Neural cell (in vitro differentiated cells): ENCODE results near the gene IL23R. TPM values are rescaled to one million over a fixed set of nuclear protein-coding genes. Genes with fewer than 3 reads are reported as not detected.
"Not testable (repeated sequence)": the region's sequence is repeated elsewhere in the genome, so short reads cannot be mapped to it uniquely, and the experiment has no call there.

Experiments used
- H2AFZ ChIP-seq: fragments of 200-600, 300-800 bp; sonication (generic), shearing (Covaris generic); 2 replicates; pipeline ENCODE4 v1.6.0; 2014; ENCODE audit warnings: low read depth, mild to moderate bottlenecking, antibody characterized with exemption, low read length, moderate library complexity
- H3F3A ChIP-seq: fragments of 200-600 bp; shearing (Covaris generic); 2 replicates; pipeline ENCODE4 v1.6.1; 2016; ENCODE audit warnings: mild to moderate bottlenecking, moderate library complexity, mixed read lengths, antibody characterized with exemption, low read length; ENCODE audit not compliant: insufficient read depth, poor library complexity, severe bottlenecking
- H3K27ac ChIP-seq: fragments of 200-600, 300-800 bp; sonication (generic), shearing (Covaris generic); 2 replicates; pipeline ENCODE4 v1.5.1; 2014; ENCODE audit warnings: mild to moderate bottlenecking, low read length, moderate library complexity
- H3K27me3 ChIP-seq: fragments of 300-800, 200-600 bp; sonication (generic), shearing (Covaris generic); 2 replicates; pipeline ENCODE4 v1.6.0; 2014; ENCODE audit warnings: mild to moderate bottlenecking, low read depth, low read length, moderate library complexity; ENCODE audit not compliant: insufficient read depth
- H3K36me3 ChIP-seq: fragments of 300-800, 200-600 bp; sonication (generic), shearing (Covaris generic); 2 replicates; pipeline ENCODE4 v1.5.1; 2014; ENCODE audit warnings: mild to moderate bottlenecking, antibody characterized with exemption, low read length, moderate library complexity; ENCODE audit not compliant: insufficient read depth
- H3K4me2 ChIP-seq: fragments of 300-800, 200-600 bp; sonication (generic), shearing (Covaris generic); 2 replicates; pipeline ENCODE4 v1.6.0; 2014; ENCODE audit warnings: mild to moderate bottlenecking, low read length
- H3K4me3 ChIP-seq: fragments of 300-800, 200-600 bp; sonication (generic), shearing (Covaris generic); 2 replicates; pipeline ENCODE4 v1.5.1; 2014; ENCODE audit warnings: mild to moderate bottlenecking, low read length, moderate library complexity
- H3K79me2 ChIP-seq: fragments of 200-600 bp; shearing (Covaris generic); replicated peaks from 2 replicates; pipeline ENCODE4 v1.6.0; 2014; ENCODE audit warnings: mild to moderate bottlenecking, low read length, moderate library complexity; ENCODE audit not compliant: insufficient read depth
- H3K9ac ChIP-seq: fragments of 300-800, 200-600 bp; sonication (generic), shearing (Covaris generic); 2 replicates; pipeline ENCODE4 v1.6.1; 2016; ENCODE audit warnings: mild to moderate bottlenecking, low read length, mixed read lengths
- H3K9me2 ChIP-seq: fragments of 200-600 bp; shearing (Covaris generic); 2 replicates; pipeline ENCODE4 v1.6.1; 2016; ENCODE audit warnings: mild to moderate bottlenecking, low read length, mixed read lengths; ENCODE audit not compliant: insufficient read depth
- H3K9me3 ChIP-seq: fragments of 200-600, 300-800 bp; sonication (generic), shearing (Covaris generic); 2 replicates; pipeline ENCODE4 v1.6.1; 2016; ENCODE audit warnings: mild to moderate bottlenecking, mixed run types, low read length, moderate library complexity, mixed read lengths
- H4K20me1 ChIP-seq: fragments of 200-600 bp; shearing (Covaris generic); 2 replicates; pipeline ENCODE4 v1.6.1; 2016; ENCODE audit warnings: mild to moderate bottlenecking, mixed run types; ENCODE audit not compliant: insufficient read depth
- CTCF ChIP-seq: fragments of 450-650 bp; IDR thresholded peaks from 2 replicates; pipeline ENCODE4 v1.5.1; 2014; ENCODE audit warnings: antibody characterized with exemption, mild to moderate bottlenecking, moderate library complexity; ENCODE audit not compliant: poor library complexity, severe bottlenecking
- MXI1 ChIP-seq: fragments of 450-650 bp; conservative IDR thresholded peaks from 2 replicates; pipeline ENCODE4 v1.6.1; 2014; ENCODE audit warnings: antibody characterized with exemption, mild to moderate bottlenecking; ENCODE audit not compliant: poor library complexity, severe bottlenecking
- POLR2AphosphoS5 ChIP-seq: IDR thresholded peaks from 2 replicates; pipeline ENCODE4 v1.6.1; 2012
- RAD21 ChIP-seq: fragments of 450-650 bp; conservative IDR thresholded peaks from 2 replicates; pipeline ENCODE4 v1.6.1; 2014; ENCODE audit warnings: antibody characterized with exemption, mild to moderate bottlenecking, moderate library complexity
- REST ChIP-seq: IDR thresholded peaks from 2 replicates; pipeline ENCODE4 v1.6.1; 2012; ENCODE audit warnings: borderline replicate concordance
- TAF1 ChIP-seq: IDR thresholded peaks from 2 replicates; pipeline ENCODE4 v1.6.1; 2012; ENCODE audit warnings: low read depth
- polyA plus RNA-seq: library from polyadenylated mRNA; depleted of rRNA; stranded (reverse); fragments of >200 nt; gene quantifications from 2 replicates; pipeline ENCODE4 v1.2.3, GENCODE V29; 2014

IL23R gene
- polyA plus RNA-seq, 1 donor from 2014 or later, result not detected

DNA sequence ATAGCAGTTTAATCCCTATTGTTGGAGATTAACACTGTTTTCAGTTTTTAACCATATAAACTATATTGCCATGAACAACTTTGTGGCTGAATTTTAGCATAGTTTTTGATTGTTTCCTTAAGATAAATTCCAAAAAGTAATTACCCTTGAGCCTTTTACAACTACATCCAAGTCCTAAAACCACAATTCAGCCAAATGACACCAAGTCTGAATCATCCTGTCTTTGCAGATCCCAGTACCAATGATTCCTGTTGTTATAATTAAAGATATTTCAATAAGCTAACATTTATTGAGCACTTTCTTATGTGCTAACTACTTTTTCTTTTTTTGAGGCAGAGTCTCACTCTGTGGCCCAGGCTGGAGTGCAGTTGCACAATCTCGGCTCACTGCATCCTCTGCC, 35.6 kb downstream of the IL23R start:
- no peaks in the 10 kb centered on the region for H3K9me2 ChIP-seq
- H3K79me2 ChIP-seq, result no peaks in the 10 kb centered on the region
- H3K36me3 ChIP-seq, result no peaks in the 10 kb centered on the region
- no peak overlapping the region for H3K4me3 ChIP-seq
- no peaks in the 10 kb centered on the region for H3F3A ChIP-seq
- no peak overlapping the region for H3K9ac ChIP-seq
- no peaks in the 10 kb centered on the region for H3K27me3 ChIP-seq
- H4K20me1 ChIP-seq, result no peaks in the 10 kb centered on the region
- H3K27ac ChIP-seq, result no peak overlapping the region
- no peaks in the 10 kb centered on the region for H3K9me3 ChIP-seq
- no peak overlapping the region for H3K4me2 ChIP-seq
- no peak overlapping the region for H2AFZ ChIP-seq
- no peak for TF ChIP-seq RAD21
- no peak for TF ChIP-seq MXI1
- TF ChIP-seq POLR2AphosphoS5, result no peak
- no peak for TF ChIP-seq CTCF
- no peak for TF ChIP-seq REST

GRCh38 chr1:67204298-67204980, 38.2 kb downstream of the IL23R start:
- Histone ChIP-seq H3K36me3 (no peaks in the 10 kb centered on the region), H3K27ac (no peak overlapping the region), H3K4me3 (no peak overlapping the region), H3K9me3 (no peaks in the 10 kb centered on the region), H3K27me3 (no peaks in the 10 kb centered on the region), H3K9ac (no peak overlapping the region), H3K9me2 (no peaks in the 10 kb centered on the region), H3K79me2 (no peaks in the 10 kb centered on the region), H2AFZ (no peak overlapping the region), H4K20me1 (no peaks in the 10 kb centered on the region), H3K4me2 (no peak overlapping the region), H3F3A (no peaks in the 10 kb centered on the region)
- no peak for TF ChIP-seq REST
- TF ChIP-seq TAF1, result no peak

- not testable (repeated sequence) for H3K9me2 ChIP-seq, H3K27me3 ChIP-seq, H3K9me3 ChIP-seq, H3K4me3 ChIP-seq, H3K9ac ChIP-seq, H3K27ac ChIP-seq, H2AFZ ChIP-seq, H3K36me3 ChIP-seq, H4K20me1 ChIP-seq, H3K4me2 ChIP-seq, H3F3A ChIP-seq, H3K79me2 ChIP-seq
These were observed 41.1 kb downstream of the IL23R start for GRCh38 chr1:67207398-67207797.
